IPS DF 6.9 (cell line): Measurements from ENCODE around the gene RNU5B-1.

Source experiments
- DNase-seq: peaks from one replicate; pipeline ENCODE4 v3.0.0-alpha.2; 2013; ENCODE audit warnings: low read depth, low spot score
- H3K27ac ChIP-seq: one replicate; pipeline ENCODE4 v1.5.1; 2013; ENCODE audit warnings: low read length, control low read depth
- H3K27me3 ChIP-seq: 2 replicates; pipeline ENCODE4 v1.6.1; 2013; ENCODE audit warnings: mild to moderate bottlenecking, low read length; ENCODE audit not compliant: control insufficient read depth, insufficient read depth
- H3K36me3 ChIP-seq: 2 replicates; pipeline ENCODE4 v1.6.1; 2013; ENCODE audit warnings: low read length; ENCODE audit not compliant: control insufficient read depth, insufficient read depth
- H3K4me1 ChIP-seq: 2 replicates; pipeline ENCODE4 v1.6.1; 2013; ENCODE audit warnings: low read length; ENCODE audit not compliant: control insufficient read depth, insufficient read depth
- H3K4me3 ChIP-seq: 2 replicates; pipeline ENCODE4 v1.5.1; 2013; ENCODE audit warnings: mild to moderate bottlenecking, low read length
- H3K9me3 ChIP-seq: 2 replicates; pipeline ENCODE4 v1.6.1; 2013; ENCODE audit warnings: low read length, inconsistent platforms; ENCODE audit not compliant: control insufficient read depth, insufficient read depth
- WGBS: extraction: QIAGEN DNeasy Blood & Tissue Kit; methylation state at CpG from one replicate; pipeline ENCODE4 v1.1.7; 2013; ENCODE audit warnings: mixed read lengths, missing lambda C conversion rate; ENCODE audit not compliant: insufficient read length, insufficient coverage; 5-methylcytosine and 5-hydroxymethylcytosine counted together

The RNU5B-1 gene

DNA sequence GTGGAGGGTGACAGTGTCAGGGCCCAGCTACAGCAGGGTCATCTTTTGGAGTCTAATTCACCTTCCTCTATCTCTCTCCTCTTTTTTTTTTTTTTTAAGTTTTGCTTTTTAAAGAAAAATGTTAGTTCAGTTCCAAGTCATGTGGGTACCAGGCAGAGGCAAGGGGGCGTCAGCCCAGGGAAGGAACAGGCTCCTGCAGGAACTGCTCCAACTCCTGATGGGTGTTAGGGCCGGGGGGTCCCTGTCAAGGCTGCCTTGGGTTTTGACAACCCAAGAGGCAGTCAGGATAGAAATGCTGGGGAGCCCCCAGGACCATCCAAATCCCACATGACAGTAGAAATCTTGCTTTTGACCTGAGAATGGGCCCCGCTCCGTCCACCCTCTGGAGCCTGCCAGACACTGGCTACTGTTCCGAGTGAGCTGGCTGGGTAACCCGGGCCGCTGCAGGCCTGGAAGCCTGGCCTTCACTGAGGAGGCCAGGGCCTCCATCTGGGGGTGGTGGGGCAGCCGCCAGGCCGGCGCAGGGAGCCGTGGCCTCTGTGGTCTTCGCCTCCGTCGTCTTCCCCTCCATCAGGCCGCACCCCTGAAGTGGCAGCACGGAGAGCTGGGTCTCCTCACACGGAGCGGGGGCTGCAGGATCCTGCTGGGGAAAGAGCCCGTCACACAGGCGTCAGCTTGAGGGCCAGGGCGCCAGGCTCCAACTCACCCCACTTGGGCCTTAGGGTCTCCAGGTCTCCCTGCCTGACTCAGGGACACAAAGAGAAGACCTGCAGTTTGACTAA lies 24.2 kb downstream of the RNU5B-1 start:
- DNase-seq, result no peak
- no peak overlapping the region for H3K27ac ChIP-seq
- H3K4me3 ChIP-seq, result no peak overlapping the region
- no peaks in the 10 kb centered on the region for H3K9me3 ChIP-seq
- peaks cover 3% of the 10 kb centered on the region; the same call in 1 of the 2 replicates for H3K4me1 ChIP-seq
- WGBS, result no CpG with 5 or more reads among the region's 21 CpGs
- H3K36me3 ChIP-seq, result peaks cover 27% of the 10 kb centered on the region
- H3K27me3 ChIP-seq, result no peaks in the 10 kb centered on the region

DNA sequence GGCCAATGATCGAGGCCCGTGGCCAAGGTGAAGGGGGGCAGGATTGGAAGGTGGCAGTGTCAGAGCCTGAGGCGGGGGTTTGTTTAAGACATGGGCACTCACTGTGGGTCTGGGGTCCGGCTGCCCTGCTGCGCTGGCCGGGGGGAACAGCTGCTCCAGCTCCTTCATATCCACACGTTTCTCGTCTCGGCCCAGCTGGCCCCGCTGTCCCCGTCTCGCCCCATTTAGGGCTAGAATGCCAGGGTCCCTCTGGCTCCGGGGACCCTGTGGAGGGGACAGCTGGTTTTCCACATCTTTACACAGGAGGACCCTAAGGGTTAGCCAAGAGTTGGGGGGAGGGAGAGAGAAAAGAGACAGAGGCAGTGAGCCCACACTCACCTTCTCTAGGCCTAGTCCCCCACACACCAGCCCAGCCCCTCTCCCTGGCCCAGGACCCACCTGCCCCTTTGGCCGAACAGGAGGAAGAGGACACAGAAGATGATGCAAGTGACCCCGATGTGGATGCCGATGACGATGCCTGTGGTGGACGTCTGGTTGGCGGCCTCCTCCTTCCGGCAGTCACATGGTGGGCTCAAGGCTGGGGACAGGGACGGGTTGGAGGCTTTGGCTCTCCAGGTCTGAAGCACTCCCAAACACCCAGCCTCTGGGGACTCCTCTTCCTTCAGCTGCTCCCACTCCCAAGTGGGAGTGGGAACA lies 25.0 kb downstream of the RNU5B-1 start:
- no peak for DNase-seq
- Histone ChIP-seq H3K27ac (no peak overlapping the region), H3K4me3 (no peak overlapping the region), H3K27me3 (no peaks in the 10 kb centered on the region), H3K4me1 (peaks cover 8% of the 10 kb centered on the region), H3K36me3 (peaks cover 27% of the 10 kb centered on the region), H3K9me3 (no peaks in the 10 kb centered on the region)
- WGBS, result no CpG with 5 or more reads among the region's 21 CpGs

DNA sequence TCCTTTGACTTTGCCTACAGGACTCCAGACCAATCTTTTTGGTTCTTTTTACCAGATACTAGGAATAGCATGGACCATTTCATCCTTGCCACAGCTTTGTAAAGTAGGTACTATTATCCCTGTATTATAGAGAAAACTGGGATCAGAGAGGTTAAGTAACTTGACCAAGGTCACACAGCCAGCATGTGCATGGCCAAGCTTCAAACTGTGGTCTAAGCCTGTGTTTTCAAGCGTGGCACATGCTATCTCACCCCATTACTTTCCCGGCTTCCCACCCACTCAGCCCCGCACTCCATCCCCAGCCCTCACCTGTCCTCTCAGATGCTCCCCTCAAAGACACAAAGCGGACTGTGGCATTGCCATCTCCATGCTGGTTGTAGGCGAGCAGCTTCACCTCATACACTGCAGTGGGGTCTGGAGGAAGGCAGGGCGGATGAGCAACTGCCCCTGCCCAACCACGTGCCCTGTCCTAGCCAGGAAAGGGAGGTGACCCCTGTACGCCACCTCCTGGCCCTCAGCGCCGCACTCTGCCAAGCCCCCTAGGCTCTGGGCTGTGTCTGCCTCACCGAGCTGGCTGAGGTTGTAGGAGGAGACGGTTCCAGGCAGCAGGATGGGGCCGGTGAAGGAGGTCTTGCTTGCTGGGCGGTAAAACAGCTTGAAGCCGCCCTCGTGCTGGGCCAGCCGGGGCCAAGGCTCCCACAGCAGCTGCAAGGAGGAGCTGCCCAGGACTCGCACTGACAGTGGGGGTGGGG lies 25.7 kb downstream of the RNU5B-1 start:
- no peaks in the 10 kb centered on the region for H3K9me3 ChIP-seq
- peaks cover 27% of the 10 kb centered on the region for H3K36me3 ChIP-seq
- H3K27me3 ChIP-seq, result no peaks in the 10 kb centered on the region
- no peak overlapping the region for H3K4me3 ChIP-seq
- no peak overlapping the region for H3K27ac ChIP-seq
- no CpG with 5 or more reads among the region's 18 CpGs for WGBS
- peaks cover 15% of the 10 kb centered on the region for H3K4me1 ChIP-seq
- DNase-seq, result no peak

DNA sequence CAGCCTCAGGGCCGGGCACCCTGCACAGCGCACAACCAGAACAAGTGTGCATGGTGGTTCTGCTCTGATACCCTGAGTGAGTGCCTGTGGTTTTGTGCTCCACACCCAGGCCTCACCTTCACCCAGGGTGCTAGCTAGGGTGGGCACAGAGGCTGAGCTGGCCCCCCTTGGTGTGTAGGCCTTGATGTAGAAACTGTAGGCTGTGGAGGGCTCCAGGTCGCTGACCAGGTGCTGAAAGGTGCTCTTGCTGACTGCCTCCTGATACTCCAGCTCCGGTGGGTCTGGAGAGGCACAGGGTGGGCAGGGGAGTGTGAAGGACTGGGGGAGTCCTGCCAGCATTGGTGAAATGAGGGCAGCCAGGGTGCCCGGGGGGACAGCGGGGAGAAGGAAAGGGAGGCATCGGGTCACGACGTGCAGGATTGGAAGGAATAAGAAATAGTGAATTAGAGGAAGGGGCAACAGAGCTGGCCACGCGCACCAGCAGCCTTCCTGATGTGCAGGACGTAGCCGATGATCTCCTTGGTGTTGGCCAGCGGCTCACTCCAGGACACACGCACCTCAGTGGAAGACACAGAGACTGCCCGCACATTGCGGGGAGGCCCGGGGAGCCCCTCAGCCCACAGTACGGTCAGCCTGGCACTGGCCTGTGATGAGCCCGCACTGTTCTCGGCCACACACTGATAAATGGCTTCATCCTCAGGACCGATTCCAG lies 26.6 kb downstream of the RNU5B-1 start:
- no peak overlapping the region for H3K4me3 ChIP-seq
- H3K9me3 ChIP-seq, result no peaks in the 10 kb centered on the region

DNA sequence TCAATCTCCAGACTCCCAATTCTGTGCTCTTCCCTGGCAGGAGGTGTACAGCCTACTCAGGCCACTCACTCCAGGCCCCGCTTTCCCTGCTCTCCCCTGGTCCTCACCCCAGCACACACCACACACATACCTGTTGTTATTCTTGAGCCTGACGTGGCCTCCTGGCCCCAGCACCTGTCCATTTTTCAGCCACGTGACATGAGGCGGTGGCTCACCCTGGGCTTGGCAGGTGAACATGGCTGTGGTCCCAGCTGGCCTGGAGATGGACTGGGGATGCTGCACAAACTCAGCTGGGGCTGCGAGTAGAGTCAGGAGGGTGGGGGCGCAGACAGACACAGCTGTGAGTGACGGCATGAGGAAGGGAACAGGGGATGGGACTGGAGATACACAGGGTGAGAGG lies 27.3 kb downstream of the RNU5B-1 start:
- Histone ChIP-seq H3K4me3 (no peak overlapping the region), H3K4me1 (peaks cover 20% of the 10 kb centered on the region), H3K27ac (no peak overlapping the region), H3K27me3 (no peaks in the 10 kb centered on the region), H3K36me3 (peaks cover 27% of the 10 kb centered on the region), H3K9me3 (no peaks in the 10 kb centered on the region)
- DNase-seq, result no peak
- no CpG with 5 or more reads among the region's 7 CpGs for WGBS

More for the DNA sequence above, 26.6 kb downstream of the RNU5B-1 start:
- H3K27ac ChIP-seq, result no peak overlapping the region
- no CpG with 5 or more reads among the region's 22 CpGs for WGBS
- peaks cover 18% of the 10 kb centered on the region for H3K4me1 ChIP-seq
- no peaks in the 10 kb centered on the region for H3K27me3 ChIP-seq
- peaks cover 27% of the 10 kb centered on the region for H3K36me3 ChIP-seq
- DNase-seq, result no peak

DNA sequence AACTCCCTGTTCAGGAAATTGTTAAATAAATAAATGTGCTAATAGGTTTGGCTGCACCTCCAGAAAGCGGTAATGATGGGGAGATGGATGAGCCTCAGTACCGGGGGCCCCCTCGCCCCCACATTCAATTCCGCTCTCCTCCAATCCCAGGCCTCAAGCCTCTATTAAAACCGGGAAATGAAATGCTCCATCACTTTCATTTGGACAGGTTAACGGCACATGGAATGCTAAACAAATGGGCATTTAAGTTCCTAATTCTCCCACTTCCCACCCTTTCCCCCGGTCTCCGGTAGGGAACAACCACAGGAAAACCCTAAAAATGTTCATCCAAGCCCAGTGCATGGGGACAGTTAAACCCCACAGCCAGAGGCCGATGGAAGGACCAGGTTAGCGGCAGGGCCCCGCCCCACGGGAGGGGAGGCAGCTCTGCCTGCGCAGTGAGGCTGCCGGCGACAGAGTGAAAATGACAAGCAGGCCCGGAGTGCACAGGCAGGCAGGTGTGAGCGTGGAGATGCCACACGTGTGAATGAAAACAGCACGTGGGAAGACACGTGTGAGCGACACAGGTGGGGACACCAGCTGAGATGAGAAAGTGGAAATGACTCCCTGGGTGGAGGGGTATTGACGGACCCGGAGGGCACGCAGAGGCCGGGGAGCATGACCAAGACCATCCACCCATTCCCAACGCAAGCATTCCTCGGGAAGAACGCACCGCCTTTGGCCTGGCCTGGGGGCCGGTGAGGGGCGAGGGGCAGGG lies 28.1 kb downstream of the RNU5B-1 start:
- no peak overlapping the region for H3K27ac ChIP-seq
- H3K9me3 ChIP-seq, result no peaks in the 10 kb centered on the region
- no CpG with 5 or more reads among the region's 31 CpGs for WGBS
- H3K4me1 ChIP-seq, result peaks cover 25% of the 10 kb centered on the region
- peaks cover 27% of the 10 kb centered on the region for H3K36me3 ChIP-seq
- H3K4me3 ChIP-seq, result no peak overlapping the region
- H3K27me3 ChIP-seq, result no peaks in the 10 kb centered on the region
- DNase-seq, result no peak

DNA sequence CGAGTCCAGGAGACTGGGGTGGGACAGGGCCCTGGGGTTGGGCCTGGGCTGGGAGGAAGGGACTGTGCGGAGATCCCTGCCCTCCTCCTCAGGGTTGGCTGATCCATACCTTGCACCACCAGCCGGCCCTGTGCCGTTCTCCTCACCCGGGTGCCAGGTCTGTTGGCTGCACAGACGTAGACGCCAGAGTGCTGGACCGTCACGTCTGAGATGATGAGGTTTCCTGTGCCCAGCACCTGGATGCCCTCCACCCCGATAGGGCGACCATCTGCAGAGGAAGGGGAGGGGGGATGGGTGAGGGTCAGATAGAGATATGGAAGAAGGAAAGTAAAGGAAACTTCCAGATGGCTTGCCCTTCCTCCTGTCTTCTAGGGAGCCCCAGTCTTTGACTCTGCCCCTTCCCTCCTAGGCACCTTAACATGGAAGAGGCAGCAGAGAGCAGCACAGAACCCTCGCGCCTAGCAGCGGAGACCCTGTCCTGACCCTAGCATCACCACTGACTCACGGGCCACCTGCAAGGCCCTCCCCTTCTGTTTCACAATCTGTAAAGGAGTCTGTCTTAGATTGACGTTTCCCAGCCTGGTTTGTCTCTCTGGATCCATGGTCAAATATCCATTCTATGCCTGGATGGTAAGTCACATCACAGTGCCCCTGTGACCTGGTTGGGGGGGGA lies 28.8 kb downstream of the RNU5B-1 start:
- peaks cover 27% of the 10 kb centered on the region for H3K4me1 ChIP-seq
- no CpG with 5 or more reads among the region's 16 CpGs for WGBS
- H3K36me3 ChIP-seq, result peaks cover 27% of the 10 kb centered on the region
- H3K27me3 ChIP-seq, result no peaks in the 10 kb centered on the region
- no peaks in the 10 kb centered on the region for H3K9me3 ChIP-seq
- no peak overlapping the region for H3K27ac ChIP-seq
- DNase-seq, result no peak
- no peak overlapping the region for H3K4me3 ChIP-seq

DNA sequence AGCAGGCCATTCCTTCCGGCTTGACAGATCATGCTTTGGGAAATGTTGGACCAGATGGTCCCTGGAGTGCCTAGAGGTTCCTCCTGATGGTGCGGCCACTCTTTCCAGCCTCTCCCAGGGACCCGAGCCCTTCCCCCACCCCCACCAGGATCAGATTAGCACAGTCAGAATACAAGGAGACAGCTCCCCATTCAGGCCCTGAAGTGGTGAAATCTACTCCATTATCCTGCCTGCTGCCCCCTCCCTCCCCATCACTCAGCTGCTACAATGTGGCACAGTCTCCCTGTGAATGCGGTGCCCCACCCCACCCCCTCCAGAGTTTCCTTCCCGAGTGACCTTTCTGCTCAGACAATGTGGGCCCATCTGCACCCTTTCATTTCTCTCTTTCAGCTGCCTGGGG lies 29.4 kb downstream of the RNU5B-1 start:
- no peak overlapping the region for H3K27ac ChIP-seq
- no peaks in the 10 kb centered on the region for H3K27me3 ChIP-seq
- peaks cover 29% of the 10 kb centered on the region for H3K4me1 ChIP-seq
- H3K4me3 ChIP-seq, result no peak overlapping the region
- no peaks in the 10 kb centered on the region for H3K9me3 ChIP-seq
- WGBS, result no CpG with 5 or more reads among the region's 5 CpGs
- H3K36me3 ChIP-seq, result peaks cover 26% of the 10 kb centered on the region
- no peak for DNase-seq

DNA sequence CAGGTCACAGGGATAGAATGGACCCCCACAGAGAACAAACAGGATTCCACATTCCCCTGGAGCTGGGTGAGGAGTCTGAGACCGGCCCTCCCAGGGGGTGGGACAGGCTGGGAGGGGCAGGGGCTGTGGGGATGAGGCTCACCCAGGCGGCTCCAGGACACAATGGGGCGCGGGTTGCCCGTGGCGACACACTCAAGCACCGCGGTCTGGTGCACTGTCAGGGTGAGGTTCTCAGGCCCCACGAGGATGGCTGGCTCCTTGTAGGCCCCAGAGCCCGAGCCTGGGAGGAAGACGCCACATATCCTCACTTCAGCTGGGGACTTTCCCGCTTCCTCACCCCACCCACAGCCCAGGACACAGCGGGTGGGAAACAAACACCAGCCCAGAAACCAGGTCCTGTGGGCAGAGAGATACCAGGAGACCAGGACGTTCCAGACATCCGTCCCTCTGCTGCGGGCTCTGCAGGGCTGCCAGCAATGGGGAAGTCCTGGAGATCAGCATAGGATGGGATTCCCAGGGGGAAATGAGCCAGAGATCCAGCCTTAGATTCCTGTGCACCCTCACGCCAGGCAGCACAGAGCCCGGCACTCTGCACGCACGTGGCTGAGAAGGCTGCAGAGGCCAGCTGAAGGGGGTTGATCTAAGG lies 30.2 kb downstream of the RNU5B-1 start:
- H3K36me3 ChIP-seq, result peaks cover 18% of the 10 kb centered on the region; the same call in 1 of the 2 replicates
- H3K27me3 ChIP-seq, result no peaks in the 10 kb centered on the region
- H3K4me1 ChIP-seq, result peaks cover 29% of the 10 kb centered on the region
- no peak for DNase-seq
- H3K27ac ChIP-seq, result no peak overlapping the region
- H3K4me3 ChIP-seq, result no peak overlapping the region
- H3K9me3 ChIP-seq, result no peaks in the 10 kb centered on the region
- no CpG with 5 or more reads among the region's 20 CpGs for WGBS
